SW 1271 (cell line): ENCODE results near the gene RICTOR.

Experiments
- DNase-seq, 2 experiments: peaks; one replicate each; lab custom pipeline; 2025; lab: John Stamatoyannopoulos, UW

The RICTOR gene

GRCh38 chr5:38938973-38939372 lies 135.2 kb downstream of the RICTOR start:
- DNase-seq: no peak

DNA sequence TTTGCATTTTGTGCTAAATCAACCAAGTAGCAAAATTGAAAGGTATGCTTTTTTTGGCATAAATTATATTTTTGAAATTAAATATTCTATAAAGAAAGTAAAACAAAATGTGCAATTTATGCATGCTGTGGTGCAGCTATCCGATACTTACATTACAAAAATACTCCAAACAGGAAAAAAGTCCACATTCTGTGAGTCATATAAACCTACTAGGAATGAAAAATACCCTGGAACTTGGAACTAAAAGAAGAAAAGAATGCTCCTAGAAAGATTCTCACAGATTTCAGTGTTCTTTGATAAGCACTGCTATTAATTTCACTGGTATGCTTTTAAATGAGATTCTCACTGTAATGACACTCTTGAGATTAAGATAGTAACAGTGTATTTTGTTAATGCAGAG lies 135.8 kb downstream of the RICTOR start:
- no peak for DNase-seq

- no peak for DNase-seq
Observed at GRCh38 chr5:38936269-38936668, 137.9 kb downstream of the RICTOR start.

GRCh38 chr5:38935437-38935836 lies 138.8 kb downstream of the RICTOR start:
- DNase-seq: no peak

DNA sequence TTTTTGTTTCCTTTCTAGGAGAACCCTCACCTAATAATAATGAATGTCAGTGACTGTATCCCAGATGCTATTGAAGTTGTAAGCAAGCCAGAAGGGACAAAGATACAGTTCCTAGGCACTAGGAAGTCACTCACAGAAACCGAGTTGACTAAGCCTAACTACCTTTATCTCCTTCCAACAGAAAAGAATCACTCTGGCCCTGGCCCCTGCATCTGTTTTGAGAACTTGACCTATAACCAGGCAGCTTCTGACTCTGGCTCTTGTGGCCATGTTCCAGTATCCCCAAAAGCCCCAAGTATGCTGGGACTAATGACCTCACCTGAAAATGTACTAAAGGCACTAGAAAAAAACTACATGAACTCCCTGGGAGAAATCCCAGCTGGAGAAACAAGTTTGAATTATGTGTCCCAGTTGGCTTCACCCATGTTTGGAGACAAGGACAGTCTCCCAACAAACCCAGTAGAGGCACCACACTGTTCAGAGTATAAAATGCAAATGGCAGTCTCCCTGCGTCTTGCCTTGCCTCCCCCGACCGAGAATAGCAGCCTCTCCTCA lies 141.3 kb downstream of the RICTOR start:
- DNase-seq: no peak

DNA sequence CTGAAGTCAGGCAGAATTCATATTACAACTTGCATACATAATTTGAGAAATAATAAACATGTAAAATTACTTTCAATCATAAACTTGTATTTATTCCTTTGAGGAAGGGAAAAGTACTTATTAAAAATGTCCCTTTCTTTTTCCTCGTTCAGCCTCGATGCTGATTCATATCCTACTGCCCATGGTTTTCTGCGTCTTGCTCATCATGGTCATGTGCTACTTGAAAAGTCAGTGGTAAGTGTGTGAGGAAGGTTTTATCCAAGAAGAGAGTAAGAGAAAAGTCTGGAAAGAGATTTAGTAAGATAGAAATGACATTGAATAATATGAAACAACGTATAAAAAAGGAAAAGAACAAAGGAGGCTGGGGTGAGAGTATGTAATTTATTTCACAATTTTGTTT lies 142.5 kb downstream of the RICTOR start:
- DNase-seq: no peak

DNA sequence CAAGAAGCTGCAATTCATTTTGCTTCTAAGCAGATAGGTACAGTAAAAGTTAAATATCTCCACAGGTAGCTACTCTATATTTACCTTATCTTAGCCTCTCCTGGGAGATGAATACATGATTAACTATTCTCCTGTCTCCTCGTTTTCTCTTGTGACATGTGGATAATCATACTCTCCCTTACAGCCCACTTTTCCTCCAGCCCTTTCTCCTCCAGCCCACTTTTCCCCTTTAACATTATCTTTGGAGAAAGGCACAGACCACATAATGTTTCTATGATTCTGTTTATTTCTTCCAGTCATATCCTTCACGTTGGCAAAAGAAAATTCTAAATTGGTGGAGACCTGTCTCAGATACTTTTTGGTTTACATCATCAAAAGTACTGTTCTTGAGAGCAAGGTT lies 144.4 kb downstream of the RICTOR start:
- DNase-seq: no peak

DNA sequence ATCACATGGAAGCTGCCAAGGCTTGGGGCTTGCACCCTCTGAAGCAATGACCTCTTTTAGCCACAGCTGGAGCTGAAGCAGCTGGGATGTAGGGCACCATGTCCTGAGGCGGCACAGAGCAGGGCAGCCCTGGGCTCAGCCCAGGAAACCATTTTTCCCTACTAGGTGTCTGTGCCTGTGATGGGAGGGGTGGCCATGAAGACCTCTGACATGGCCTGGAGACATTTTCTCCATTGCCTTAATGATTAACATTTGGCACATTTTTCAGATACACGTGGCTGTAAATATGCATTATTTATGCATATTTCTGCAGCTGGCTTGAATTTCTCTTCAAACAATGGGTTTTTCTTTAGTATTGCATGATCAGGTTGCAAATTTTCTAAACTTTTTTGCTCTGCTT lies 146.7 kb downstream of the RICTOR start:
- no peak for DNase-seq

- DNase-seq: no peak
Observed at GRCh38 chr5:38926121-38926520, 148.1 kb downstream of the RICTOR start.

- DNase-seq: no peak
Observed at GRCh38 chr5:38925154-38925925, 148.9 kb downstream of the RICTOR start.

DNA sequence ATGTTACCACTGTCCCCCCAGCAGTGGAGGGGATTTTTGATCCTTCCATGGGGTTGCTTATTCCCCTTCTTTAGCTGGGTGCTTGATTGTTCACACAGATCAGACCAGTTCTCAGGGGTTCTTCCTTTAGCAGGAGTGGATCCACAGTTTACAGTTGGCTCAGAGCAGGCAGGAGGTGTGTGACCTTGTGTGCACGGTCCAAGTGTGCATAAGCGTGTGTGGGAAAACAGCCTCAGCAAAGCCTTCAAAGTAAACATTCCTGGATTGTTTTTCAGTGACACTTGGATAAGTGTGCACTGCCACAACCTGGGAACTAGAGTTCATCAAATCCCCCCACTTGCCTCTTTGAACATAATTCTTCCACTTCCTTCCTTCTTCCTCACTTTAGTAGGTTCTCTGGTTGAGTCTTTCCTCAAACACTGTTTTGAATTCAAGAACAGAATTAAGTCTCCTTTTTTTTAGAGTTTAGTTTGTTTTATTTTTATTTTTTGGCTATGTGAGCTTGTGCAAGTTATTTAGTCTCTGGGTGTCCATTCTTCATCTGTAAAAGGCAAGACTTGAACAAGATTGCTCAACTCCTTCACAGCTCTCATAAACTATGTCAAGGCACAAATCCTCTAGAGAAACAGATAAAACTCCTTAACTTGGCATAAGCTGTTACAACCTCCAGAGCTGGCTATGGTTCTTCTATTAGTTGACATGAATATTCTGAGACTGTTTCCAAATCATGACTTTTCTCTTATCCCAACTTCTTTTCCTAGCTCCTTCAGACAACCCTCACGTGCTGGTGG lies 150.3 kb downstream of the RICTOR start:
- no peak for DNase-seq

GRCh38 chr5:38922199-38922598 lies 152.0 kb downstream of the RICTOR start:
- DNase-seq: peak in 1 of 2 experiments; percentile 57

DNA sequence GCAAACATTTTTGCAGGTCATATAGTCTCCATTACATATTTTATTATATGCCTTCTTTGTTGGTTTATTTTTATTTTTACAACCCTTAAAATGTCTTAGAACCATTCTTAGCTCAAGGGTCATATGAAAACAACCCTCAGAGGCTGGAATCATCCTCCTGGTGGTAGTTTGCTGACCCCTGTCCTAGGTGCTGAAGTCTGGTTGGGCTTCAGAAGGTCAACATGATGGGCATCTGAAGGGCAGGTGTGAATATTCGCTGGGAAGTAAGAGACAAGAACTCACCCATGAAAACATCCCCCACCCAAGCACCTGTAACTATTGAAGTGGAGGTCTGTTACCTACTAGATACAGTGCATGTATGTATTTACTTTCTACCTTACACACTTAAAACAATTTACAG lies 153.0 kb downstream of the RICTOR start:
- DNase-seq: no peak

- no peak for DNase-seq
Observed at GRCh38 chr5:38916802-38917201, 157.4 kb downstream of the RICTOR start.

GRCh38 chr5:38913714-38914113 lies 160.5 kb downstream of the RICTOR start:
- DNase-seq: no peak

GRCh38 chr5:38911933-38912332 lies 162.3 kb downstream of the RICTOR start:
- DNase-seq: no peak

DNA sequence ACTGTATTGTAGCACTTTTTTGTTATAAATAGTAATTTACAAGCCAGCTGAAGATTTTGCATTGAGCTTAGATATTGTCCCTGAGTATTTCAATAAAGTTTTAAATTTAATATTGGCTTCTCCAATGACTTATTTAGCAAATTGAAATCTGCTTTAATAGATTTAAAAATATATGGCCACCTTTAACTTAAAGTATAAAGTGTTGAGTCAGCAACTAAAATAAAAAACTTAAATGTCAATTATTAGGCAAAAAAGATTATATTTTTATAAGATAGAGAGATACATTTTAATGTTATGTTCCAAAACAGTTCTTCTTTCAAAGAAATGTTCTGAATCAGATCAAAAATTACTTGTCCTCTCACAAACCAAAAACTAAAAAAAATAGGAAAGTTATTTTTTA lies 167.7 kb downstream of the RICTOR start:
- DNase-seq: no peak

DNA sequence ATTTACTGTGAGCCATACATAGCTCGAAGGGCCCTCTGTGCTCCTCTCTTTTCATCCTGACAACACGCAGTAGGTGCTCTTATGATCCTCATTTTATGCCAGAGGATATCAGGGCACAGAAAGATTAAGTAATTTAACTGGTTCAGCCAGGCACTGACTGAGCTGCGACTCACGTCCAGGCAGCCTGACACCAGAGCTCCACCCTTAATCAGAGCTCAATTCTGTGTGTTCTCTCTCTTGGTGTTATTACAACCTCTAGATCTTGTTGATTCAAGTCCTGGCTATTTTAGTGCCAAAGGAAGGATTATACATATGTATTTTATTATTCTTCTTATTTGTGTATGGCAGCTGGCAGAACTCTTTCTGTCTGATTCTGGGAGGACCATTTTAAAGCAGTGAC lies 168.7 kb downstream of the RICTOR start:
- DNase-seq: no peak

DNA sequence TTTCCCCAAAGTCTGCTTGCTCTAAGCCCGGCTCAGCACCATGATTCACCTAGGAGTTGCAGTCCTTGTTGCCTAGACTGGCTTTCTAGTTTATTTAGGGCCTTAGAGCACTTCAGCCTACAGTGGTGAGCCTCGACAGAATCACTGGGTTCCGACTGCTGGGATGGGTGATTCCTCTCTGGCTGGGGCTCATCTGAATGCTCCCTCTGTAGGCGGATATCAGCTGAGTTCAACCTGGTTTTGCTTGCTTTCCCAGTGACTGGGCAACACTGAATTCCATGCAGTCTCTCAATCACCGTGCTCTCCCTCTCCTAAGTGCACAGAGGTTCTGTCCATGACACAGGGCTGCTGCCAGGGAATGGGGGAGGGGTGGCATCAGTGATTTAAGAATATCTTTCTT lies 174.3 kb downstream of the RICTOR start:
- DNase-seq: no peak

- no peak for DNase-seq
Observed at GRCh38 chr5:38896760-38897159, 177.4 kb downstream of the RICTOR start.

DNA sequence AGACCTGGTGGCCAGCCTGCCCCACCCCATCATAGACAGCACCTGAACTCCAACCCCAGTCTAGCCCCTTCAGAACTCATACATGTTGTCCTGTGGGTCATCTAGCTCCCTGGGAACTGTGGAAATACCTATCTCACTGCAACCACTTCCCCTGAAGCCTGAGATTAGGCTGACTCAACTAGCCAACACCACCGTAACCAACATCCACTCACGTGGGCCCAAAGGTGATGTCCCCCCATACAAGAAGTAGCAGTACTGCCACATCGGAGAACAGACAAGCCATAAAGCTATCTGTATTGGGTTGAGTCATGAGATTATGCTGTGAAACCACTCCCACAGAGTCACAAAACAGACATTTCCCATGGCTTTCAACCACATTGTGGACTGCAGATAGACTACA lies 181.8 kb downstream of the RICTOR start:
- no peak for DNase-seq

- DNase-seq: no peak
Observed at GRCh38 chr5:38891563-38891962, 182.6 kb downstream of the RICTOR start.

GRCh38 chr5:38889424-38889823 lies 184.8 kb downstream of the RICTOR start:
- no peak for DNase-seq
